ENCODE measurements around the gene PTPRD.

The PTPRD gene

GRCh38 chr9:8337834-8338766, 2274.7 kb downstream of the PTPRD start:
- no peak for DNase-seq

GRCh38 chr9:8332871-8333270, 2279.9 kb downstream of the PTPRD start:
- DNase-seq, result no peak

GRCh38 chr9:8332331-8332650, 2280.5 kb downstream of the PTPRD start:
- DNase-seq, result no peak

- DNase-seq, result no peak
These were observed 2281.1 kb downstream of the PTPRD start for GRCh38 chr9:8331507-8332330.

- peak; percentile 66 for DNase-seq
These were observed 2283.1 kb downstream of the PTPRD start for GRCh38 chr9:8329561-8330283.

- DNase-seq, result no peak
These were observed 2297.6 kb downstream of the PTPRD start for GRCh38 chr9:8315211-8315610.

GRCh38 chr9:8309258-8309657, 2303.5 kb downstream of the PTPRD start:
- no peak for DNase-seq

- DNase-seq, result no peak
These were observed 2308.1 kb downstream of the PTPRD start for GRCh38 chr9:8304720-8305119.

- no peak for DNase-seq
These were observed 2311.5 kb downstream of the PTPRD start for GRCh38 chr9:8301296-8301695.

- no peak for DNase-seq
These were observed 2315.8 kb downstream of the PTPRD start for GRCh38 chr9:8297047-8297446.

- DNase-seq, result no peak
These were observed 2320.1 kb downstream of the PTPRD start for GRCh38 chr9:8292657-8293056.

- DNase-seq, result no peak
These were observed 2323.1 kb downstream of the PTPRD start for GRCh38 chr9:8289681-8290080.

- DNase-seq, result no peak
These were observed 2324.8 kb downstream of the PTPRD start for GRCh38 chr9:8287970-8288369.

GRCh38 chr9:8287501-8287900, 2325.3 kb downstream of the PTPRD start:
- no peak for DNase-seq

- no peak for DNase-seq
These were observed 2327.9 kb downstream of the PTPRD start for GRCh38 chr9:8284884-8285283.

GRCh38 chr9:8282535-8282934, 2330.3 kb downstream of the PTPRD start:
- no peak for DNase-seq

GRCh38 chr9:8280811-8281210, 2332.0 kb downstream of the PTPRD start:
- no peak for DNase-seq

- no peak for DNase-seq
These were observed 2334.8 kb downstream of the PTPRD start for GRCh38 chr9:8278048-8278447.

GRCh38 chr9:8270235-8270634, 2342.6 kb downstream of the PTPRD start:
- no peak for DNase-seq

- no peak for DNase-seq
These were observed 2343.9 kb downstream of the PTPRD start for GRCh38 chr9:8268881-8269280.

- no peak for DNase-seq
These were observed 2344.5 kb downstream of the PTPRD start for GRCh38 chr9:8268216-8268878.

- DNase-seq, result no peak
These were observed 2345.2 kb downstream of the PTPRD start for GRCh38 chr9:8267636-8268035.

GRCh38 chr9:8266861-8267260, 2345.9 kb downstream of the PTPRD start:
- DNase-seq, result no peak

Measured in NCI-H510A (cell line).